ENCODE measurements around the gene DBX1.

DNA sequence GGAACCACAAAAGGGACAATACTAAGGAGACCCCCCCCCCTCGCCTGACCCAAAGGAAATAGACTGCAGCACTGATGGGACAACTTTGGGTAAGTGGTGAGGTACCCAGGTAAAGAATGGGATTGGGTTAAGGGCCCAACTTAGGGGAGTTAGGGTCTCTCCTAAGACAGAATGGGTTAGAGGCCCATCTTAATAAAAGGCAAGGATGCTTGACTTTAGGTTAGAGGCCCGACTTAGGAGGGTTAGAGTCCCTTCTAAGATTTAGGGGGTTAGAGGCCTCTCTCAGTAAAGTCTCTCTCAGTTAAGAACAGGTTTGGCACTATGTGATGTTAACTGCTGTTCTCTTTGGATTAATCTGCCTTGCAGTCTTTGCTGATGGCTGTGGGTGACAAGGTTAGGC lies 41.0 kb upstream of the DBX1 start:
- no peak for TF ChIP-seq CTCF (optimal IDR thresholded peaks at IDR 0.05 in 1 of 3, IDR thresholded peaks at IDR 0.05 in 1 of 3, conservative IDR thresholded peaks at IDR 0.05 in 1 of 3; ENCODE audit: extremely low read depth in 1 of 3, insufficient read depth in 2 of 3, low read length in 3 of 3)
- TF ChIP-seq EZH2 (IDR thresholded peaks at IDR 0.05; ENCODE audit: low read length), result no peak
